GM23248 (cell line): ENCODE measurements around the gene TJP3. TPM values are rescaled to one million over a fixed set of nuclear protein-coding genes. Genes with fewer than 3 reads are reported as not detected.

Experiments used
- DNase-seq: peaks from one replicate; pipeline ENCODE4 v3.0.0-alpha.2; 2015
- H2AFZ ChIP-seq: fragments of 200-600 bp; sonication (generic); 2 replicates; pipeline ENCODE4 v1.6.1; 2016; ENCODE audit warnings: antibody characterized with exemption
- H3F3A ChIP-seq: fragments of 200-600 bp; sonication (generic); 2 replicates; pipeline ENCODE4 v1.6.1; 2016; ENCODE audit warnings: mild to moderate bottlenecking, antibody characterized with exemption, mixed run types; ENCODE audit not compliant: insufficient read depth
- H3K27ac ChIP-seq: fragments of 200-600 bp; sonication (generic); 2 replicates; pipeline ENCODE4 v1.5.1; 2016; ENCODE audit warnings: mild to moderate bottlenecking
- H3K27me3 ChIP-seq: fragments of 200-600 bp; sonication (generic); replicated peaks from 2 replicates; pipeline ENCODE4 v1.6.1; 2016; ENCODE audit warnings: mild to moderate bottlenecking; ENCODE audit not compliant: insufficient read depth
- H3K36me3 ChIP-seq: fragments of 200-600 bp; sonication (generic); 2 replicates; pipeline ENCODE4 v1.6.1; 2016; ENCODE audit warnings: low read depth, mild to moderate bottlenecking
- H3K4me1 ChIP-seq: fragments of 200-600 bp; sonication (generic); 2 replicates; pipeline ENCODE4 v1.6.1; 2016; ENCODE audit warnings: mild to moderate bottlenecking; ENCODE audit not compliant: insufficient read depth
- H3K4me2 ChIP-seq: fragments of 200-600 bp; sonication (generic); one replicate; pipeline ENCODE4 v1.6.1; 2016; ENCODE audit warnings: mild to moderate bottlenecking; ENCODE audit not compliant: unreplicated experiment
- H3K4me3 ChIP-seq: fragments of 200-600 bp; sonication (generic); 2 replicates; pipeline ENCODE4 v1.5.1; 2016; ENCODE audit warnings: mild to moderate bottlenecking
- H3K79me2 ChIP-seq: fragments of 200-600 bp; sonication (generic); 2 replicates; pipeline ENCODE4 v1.6.1; 2016; ENCODE audit warnings: mild to moderate bottlenecking; ENCODE audit not compliant: insufficient read depth
- H3K9ac ChIP-seq: fragments of 200-600 bp; sonication (generic); 2 replicates; pipeline ENCODE4 v1.6.1; 2016; ENCODE audit warnings: mild to moderate bottlenecking
- H3K9me2 ChIP-seq: fragments of 200-600 bp; sonication (generic); 2 replicates; pipeline ENCODE4 v1.6.1; 2016; ENCODE audit warnings: mixed run types, mild to moderate bottlenecking, moderate library complexity; ENCODE audit not compliant: insufficient read depth
- H3K9me3 ChIP-seq: fragments of 200-600 bp; sonication (generic); one replicate; pipeline ENCODE4 v1.6.1; 2017; ENCODE audit warnings: low read depth
- H4K20me1 ChIP-seq: fragments of 200-600 bp; sonication (generic); 2 replicates; pipeline ENCODE4 v1.6.0; 2016; ENCODE audit not compliant: insufficient read depth
- EZH2 ChIP-seq: fragments of 200-600 bp; sonication (generic); IDR thresholded peaks from 2 replicates; pipeline ENCODE4 v1.6.1; 2018; ENCODE audit warnings: antibody characterized with exemption, mild to moderate bottlenecking; ENCODE audit not compliant: insufficient read depth, poor library complexity, severe bottlenecking
- EZH2phosphoT487 ChIP-seq: fragments of 200-600 bp; sonication (generic); IDR thresholded peaks from 2 replicates; pipeline ENCODE4 v1.6.1; 2018; ENCODE audit warnings: antibody characterized with exemption, moderate library complexity, mild to moderate bottlenecking, low read depth; ENCODE audit not compliant: insufficient read depth
- WGBS, 2 experiments: methylation state at CpG; one replicate each; pipeline ENCODE4 v1.1.6; 2015 to 2017; ENCODE audit warnings: low lambda C conversion rate in 2 of 2, low coverage in 1 of 2; ENCODE audit errors: missing lambda C conversion rate in 2 of 2; 5-methylcytosine and 5-hydroxymethylcytosine counted together
- in situ Hi-C: fragments of 300-500 bp; cut with MboI; formaldehyde crosslinking; loops from 2 replicates; pipeline ENCODE4 v1.15.0; 2020
- polyA plus RNA-seq: library from polyadenylated mRNA; unstranded; fragments of >200 nt; fragmentation: Nextera tagmentation; extraction: Ambion mirVana; gene quantifications from 2 replicates; pipeline ENCODE4 v1.2.1, GENCODE V29; 2016
- total RNA-seq: library from RNA; depleted of rRNA; stranded (reverse); fragments of >200 nt; shearing (Covaris generic); gene quantifications from 2 replicates; pipeline ENCODE4 v1.2.3, GENCODE V29; 2014

Gene TJP3
- total and polyA plus RNA-seq, 2 experiments from 2014 or later, result not detected

- no peaks in the 10 kb centered on the region for H3K36me3 ChIP-seq
- H3K4me1 ChIP-seq, result no peaks in the 10 kb centered on the region
- H2AFZ ChIP-seq, result no peak overlapping the region
- H3K4me2 ChIP-seq, result no peak overlapping the region
- H4K20me1 ChIP-seq, result no peaks in the 10 kb centered on the region
- no peak overlapping the region for H3K9ac ChIP-seq
- in situ Hi-C loops, result no loop called here
- no peak for TF ChIP-seq EZH2
- no peak for TF ChIP-seq EZH2phosphoT487
- no peak for DNase-seq
- H3K27ac ChIP-seq, result no peak overlapping the region
- no peaks in the 10 kb centered on the region for H3K79me2 ChIP-seq
- no peak overlapping the region for H3K4me3 ChIP-seq
- WGBS, 2 experiments, result 32 to 44% methylated on average over 16 to 24 of the region's 25 CpGs
- no peaks in the 10 kb centered on the region for H3K9me2 ChIP-seq
- H3K27me3 ChIP-seq, result no peaks in the 10 kb centered on the region
- H3K9me3 ChIP-seq, result no peaks in the 10 kb centered on the region
- H3F3A ChIP-seq, result no peaks in the 10 kb centered on the region
Observed at GRCh38 chr19:3774621-3775373, 66.6 kb downstream of the TJP3 start.

- no peak overlapping the region for H3K9ac ChIP-seq
- H3K9me3 ChIP-seq, result no peaks in the 10 kb centered on the region
- no peaks in the 10 kb centered on the region for H3K4me1 ChIP-seq
- no peaks in the 10 kb centered on the region for H3K36me3 ChIP-seq
- H3K9me2 ChIP-seq, result no peaks in the 10 kb centered on the region
- no peak overlapping the region for H3K4me2 ChIP-seq
- TF ChIP-seq EZH2 (no peak), EZH2phosphoT487 (no peak)
- H2AFZ ChIP-seq, result no peak overlapping the region
- 41 to 63% methylated on average over 2 of the region's 2 CpGs for WGBS, 2 experiments
- H4K20me1 ChIP-seq, result no peaks in the 10 kb centered on the region
- no peaks in the 10 kb centered on the region for H3F3A ChIP-seq
- H3K4me3 ChIP-seq, result no peak overlapping the region
- no peaks in the 10 kb centered on the region for H3K27me3 ChIP-seq
- H3K79me2 ChIP-seq, result no peaks in the 10 kb centered on the region
- DNase-seq, result no peak
- in situ Hi-C loops, result no loop called here
- H3K27ac ChIP-seq, result no peak overlapping the region
Observed at GRCh38 chr19:3775374-3775711, 67.2 kb downstream of the TJP3 start.

- H3K36me3 ChIP-seq, result no peaks in the 10 kb centered on the region
- no peak overlapping the region for H3K4me3 ChIP-seq
- no peaks in the 10 kb centered on the region for H3K79me2 ChIP-seq
- WGBS, 2 experiments, result 95 to 96% methylated on average over 5 of the region's 5 CpGs
- no peak overlapping the region for H2AFZ ChIP-seq
- no peaks in the 10 kb centered on the region for H3K27me3 ChIP-seq
- H3K9me2 ChIP-seq, result no peaks in the 10 kb centered on the region
- no peak overlapping the region for H3K4me2 ChIP-seq
- H4K20me1 ChIP-seq, result no peaks in the 10 kb centered on the region
- TF ChIP-seq EZH2 (no peak), EZH2phosphoT487 (no peak)
- H3K4me1 ChIP-seq, result no peaks in the 10 kb centered on the region
- no peak overlapping the region for H3K9ac ChIP-seq
- DNase-seq, result no peak
- H3F3A ChIP-seq, result no peaks in the 10 kb centered on the region
- in situ Hi-C loops, result no loop called here
- no peaks in the 10 kb centered on the region for H3K9me3 ChIP-seq
- no peak overlapping the region for H3K27ac ChIP-seq
Observed at GRCh38 chr19:3775831-3776230, 67.6 kb downstream of the TJP3 start.

- no peaks in the 10 kb centered on the region for H3K27me3 ChIP-seq
- H3K4me2 ChIP-seq, result no peak overlapping the region
- H3K4me3 ChIP-seq, result no peak overlapping the region
- H3K4me1 ChIP-seq, result no peaks in the 10 kb centered on the region
- no peaks in the 10 kb centered on the region for H3K36me3 ChIP-seq
- no peak overlapping the region for H2AFZ ChIP-seq
- in situ Hi-C loops, result no loop called here
- TF ChIP-seq EZH2phosphoT487, result no peak
- TF ChIP-seq EZH2, result no peak
- DNase-seq, result no peak
- no peaks in the 10 kb centered on the region for H3K9me2 ChIP-seq
- no peaks in the 10 kb centered on the region for H3F3A ChIP-seq
- H3K9me3 ChIP-seq, result no peaks in the 10 kb centered on the region
- no peaks in the 10 kb centered on the region for H4K20me1 ChIP-seq
- no peaks in the 10 kb centered on the region for H3K79me2 ChIP-seq
- 43 to 46% methylated on average over 1 of the region's 1 CpG for WGBS, 2 experiments
- no peak overlapping the region for H3K9ac ChIP-seq
- H3K27ac ChIP-seq, result no peak overlapping the region
Observed at GRCh38 chr19:3776479-3777040, 68.4 kb downstream of the TJP3 start.
